Eye (tissue), 1 donor: ENCODE measurements around the gene PFKFB2.
"Not testable (repeated sequence)": the region's sequence is repeated elsewhere in the genome, so short reads cannot be mapped to it uniquely, and the experiment has no call there.

Experiments
- DNase-seq: peaks from one replicate; pipeline ENCODE4 v3.0.0-alpha.2; 2015

PFKFB2 gene

DNA sequence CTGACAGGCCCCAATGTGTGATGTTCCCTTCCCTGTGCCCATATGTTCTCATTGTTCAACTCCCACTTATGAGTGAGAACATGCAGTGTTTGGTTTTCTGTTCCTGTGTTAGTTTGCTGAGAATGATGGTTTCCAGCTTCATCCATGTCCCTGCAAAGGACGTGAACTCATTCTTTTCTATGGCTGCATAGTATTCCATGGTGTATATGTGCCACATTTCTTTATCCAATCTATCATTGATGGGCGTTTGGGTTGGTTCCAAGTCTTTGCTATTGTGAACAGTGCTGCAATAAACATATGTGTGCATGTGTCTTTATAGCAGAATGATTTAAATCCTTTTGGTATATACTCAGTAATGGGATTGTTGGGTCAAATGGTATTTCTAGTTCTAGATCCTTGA, 11.7 kb upstream of the PFKFB2 start:
- DNase-seq = not testable (repeated sequence)

GRCh38 chr1:207045453-207045852, 7.6 kb upstream of the PFKFB2 start:
- DNase-seq = no peak

GRCh38 chr1:207047505-207047904, 5.6 kb upstream of the PFKFB2 start:
- no peak for DNase-seq

DNA sequence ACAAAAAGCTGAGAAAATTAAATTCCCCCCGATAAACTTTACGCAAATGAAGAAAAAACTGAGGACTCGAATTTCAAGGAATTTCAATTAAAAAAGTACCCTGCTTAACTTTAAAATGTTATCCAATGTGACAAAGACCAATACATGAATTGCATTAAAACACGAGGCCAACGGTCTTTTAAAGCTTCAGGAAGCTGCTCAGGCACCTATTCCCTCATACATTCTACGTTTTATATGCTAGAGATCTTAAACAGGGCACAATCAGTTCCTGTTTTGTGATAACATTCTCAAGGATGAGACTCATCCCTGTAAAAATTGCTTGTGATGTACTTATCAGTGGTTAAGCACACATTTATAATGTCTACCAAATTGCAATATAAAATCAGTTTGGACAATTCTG, 5.0 kb upstream of the PFKFB2 start:
- DNase-seq = no peak

GRCh38 chr1:207049054-207049453, 4.0 kb upstream of the PFKFB2 start:
- DNase-seq = no peak

DNA sequence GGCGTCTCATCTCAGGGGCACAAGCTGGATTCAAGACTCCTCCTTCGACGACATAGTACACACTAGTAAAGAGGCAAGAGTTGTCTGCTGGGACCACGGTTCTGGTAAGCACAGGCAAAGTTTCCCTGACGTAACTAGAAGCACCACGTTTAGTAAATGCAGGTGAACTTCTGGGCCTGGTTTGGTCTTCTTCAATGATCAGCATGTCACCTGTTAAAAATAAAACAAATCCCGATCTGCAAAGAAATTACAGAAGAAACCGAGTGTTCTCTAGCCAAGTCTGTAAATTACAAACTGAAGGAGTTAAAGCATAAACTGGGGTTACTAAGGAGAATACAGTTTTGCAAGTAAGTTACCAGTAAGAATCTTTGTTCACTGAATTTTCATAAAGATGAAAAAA, 3.6 kb upstream of the PFKFB2 start:
- no peak for DNase-seq

GRCh38 chr1:207049974-207050391, 3.1 kb upstream of the PFKFB2 start:
- DNase-seq = peak; percentile 75

GRCh38 chr1:207050480-207051190, 2.4 kb upstream of the PFKFB2 start:
- peak; percentile 98 for DNase-seq

DNA sequence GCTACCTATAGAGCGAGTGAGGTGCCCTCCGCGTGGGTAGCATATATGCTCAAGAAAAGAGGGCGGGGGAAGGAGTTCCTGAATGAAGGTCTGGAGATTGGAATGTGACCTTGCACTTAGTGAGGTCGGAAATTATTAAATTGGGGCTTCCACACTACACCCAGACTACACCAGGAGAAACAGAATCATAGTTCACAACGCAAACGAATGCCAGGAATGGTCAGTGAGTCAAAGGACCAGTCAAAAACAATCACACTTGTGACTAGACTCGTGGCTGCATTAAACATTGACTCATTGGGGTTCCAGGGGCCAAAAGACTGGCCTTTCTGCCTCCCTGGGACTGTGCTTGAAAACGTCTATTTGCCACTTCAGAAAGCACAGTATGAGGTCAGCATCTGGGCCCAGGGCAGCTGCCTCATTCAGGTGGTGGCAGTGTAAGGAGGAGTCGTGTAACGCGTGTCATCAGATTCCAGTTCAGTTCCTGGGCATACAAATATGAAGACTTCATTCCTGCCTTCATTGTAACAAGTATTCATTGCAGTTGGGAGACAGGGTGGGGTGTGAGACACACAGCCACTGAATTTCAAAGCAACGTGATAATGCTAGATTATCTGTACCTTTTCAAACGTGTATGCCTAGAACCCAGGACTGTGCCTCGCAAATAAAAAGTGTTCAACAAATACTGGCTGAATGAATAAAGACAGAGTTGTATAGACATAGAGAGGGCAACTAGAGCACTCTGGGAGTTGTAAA, 1.7 kb upstream of the PFKFB2 start, which contains the start of gene YOD1:
Gene YOD1, minus strand, starts transcription at position 18 of the 753 bp plus-strand sequence. CDS start 178 bp downstream, outside the sequence.
- no peak for DNase-seq

GRCh38 chr1:207054491-207054890, 1.4 kb downstream of the PFKFB2 start:
- no peak for DNase-seq

- DNase-seq = no peak
These were observed 2.4 kb downstream of the PFKFB2 start for GRCh38 chr1:207055386-207056001.

- DNase-seq = no peak
These were observed 3.6 kb downstream of the PFKFB2 start for GRCh38 chr1:207056673-207057072.

GRCh38 chr1:207058252-207058651, 5.2 kb downstream of the PFKFB2 start:
- no peak for DNase-seq

DNA sequence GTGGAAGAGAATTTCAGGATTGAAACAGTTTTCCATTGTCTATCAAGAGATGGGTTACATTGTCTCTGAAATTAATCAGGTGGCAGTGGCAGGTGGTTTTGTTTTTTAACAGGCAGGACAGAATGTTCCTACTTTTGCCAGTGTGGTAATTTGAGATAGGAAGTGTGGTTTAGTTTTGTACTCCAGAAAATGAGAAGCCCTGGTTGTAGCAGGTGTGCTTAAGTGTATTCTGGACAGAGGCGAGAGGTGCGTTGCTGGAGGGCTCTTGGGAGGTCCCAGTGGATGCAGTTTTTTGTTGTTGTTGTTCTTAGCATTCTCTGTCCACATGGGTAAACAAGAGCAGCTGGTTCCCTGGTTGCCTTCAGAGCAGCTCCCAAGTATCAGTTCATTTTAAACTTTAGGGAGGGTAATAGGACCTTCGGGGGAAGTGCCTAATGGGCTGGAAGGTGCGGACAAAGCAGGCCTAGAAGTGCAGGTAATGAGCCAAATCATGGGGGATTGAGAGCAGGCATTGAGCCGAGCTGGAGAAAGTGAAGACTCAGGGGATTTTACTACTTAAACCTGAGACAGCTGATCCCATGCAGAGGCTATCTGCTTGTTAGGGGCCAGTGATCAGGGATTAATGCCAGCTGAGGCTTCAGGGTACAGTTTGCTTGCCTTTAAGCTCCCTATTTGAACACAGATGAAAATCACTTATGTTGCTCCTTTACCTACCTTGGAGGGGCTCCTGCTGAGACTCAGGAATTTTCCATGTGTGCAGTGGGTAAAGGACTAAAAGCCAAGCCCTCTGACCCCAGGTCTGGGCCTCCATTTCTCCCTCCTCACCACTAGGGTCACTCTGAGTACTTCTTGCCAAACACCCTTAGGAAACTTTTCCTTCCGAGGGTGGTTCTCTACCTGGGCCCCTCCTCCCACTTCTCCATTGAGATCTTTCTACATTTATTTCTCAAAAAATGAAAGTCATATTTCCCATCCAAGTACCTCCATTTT, 6.1 kb downstream of the PFKFB2 start:
- peak; percentile 43 for DNase-seq

- no peak for DNase-seq
These were observed 6.8 kb downstream of the PFKFB2 start for GRCh38 chr1:207059881-207060280.

DNA sequence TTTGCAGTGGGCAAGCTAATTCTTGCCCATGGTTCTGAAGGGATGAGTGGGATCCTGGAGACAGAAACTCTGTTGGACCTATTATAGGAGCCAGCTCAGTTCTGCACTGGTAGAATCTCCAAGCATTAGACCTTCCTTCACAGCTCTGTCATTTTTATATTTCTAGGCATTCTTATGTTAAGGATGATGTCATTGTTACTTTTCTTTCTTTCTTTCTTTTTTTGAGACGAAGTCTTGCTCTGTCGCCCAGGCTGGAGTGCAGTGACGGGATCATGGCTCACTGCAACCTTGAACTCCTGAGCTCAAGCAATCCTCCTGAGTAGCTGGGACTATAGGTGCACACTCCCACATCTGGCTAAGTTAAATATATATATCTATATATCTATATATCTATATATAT, 7.5 kb downstream of the PFKFB2 start:
- no peak for DNase-seq

DNA sequence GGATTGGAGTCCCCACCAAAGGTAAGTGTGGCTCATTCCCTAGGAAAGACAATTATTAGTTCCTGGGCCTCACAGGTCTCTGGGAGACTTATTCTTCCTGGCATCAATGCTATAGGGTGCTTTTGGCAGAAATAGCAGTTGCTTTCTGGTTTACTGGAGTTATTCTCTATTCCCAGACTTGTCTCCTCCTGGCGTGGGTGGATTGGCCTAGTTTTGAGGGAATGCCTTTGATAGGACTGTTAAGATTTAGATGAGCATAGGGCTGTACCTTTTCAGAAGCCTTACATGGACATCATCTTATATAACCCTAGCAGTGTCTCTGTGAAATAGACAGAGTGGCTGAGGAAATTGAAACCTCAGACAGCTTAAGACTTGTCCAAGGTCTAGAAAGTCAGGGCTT, 9.0 kb downstream of the PFKFB2 start:
- no peak for DNase-seq

GRCh38 chr1:207063014-207063413, 9.9 kb downstream of the PFKFB2 start:
- DNase-seq = no peak

DNA sequence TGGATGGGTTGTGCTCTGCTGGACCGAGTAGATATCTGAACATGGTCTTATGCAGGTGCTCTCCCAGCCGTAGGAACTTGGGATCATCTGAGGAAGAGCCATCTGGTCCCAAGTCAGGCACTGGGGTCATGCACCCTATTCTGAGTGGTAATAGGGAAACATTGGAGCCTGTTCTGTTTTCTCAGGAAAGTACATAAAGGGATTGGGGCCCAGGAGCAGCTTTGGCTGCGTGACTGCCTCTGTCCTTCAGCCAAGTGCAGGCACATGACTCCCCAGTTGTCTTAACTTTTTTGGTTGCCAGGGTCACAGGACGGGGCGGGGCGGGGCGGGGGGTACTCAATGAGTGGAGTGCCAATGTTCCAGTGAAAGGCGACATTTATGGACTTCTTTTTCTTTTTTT, 11.5 kb downstream of the PFKFB2 start:
- DNase-seq = no peak

DNA sequence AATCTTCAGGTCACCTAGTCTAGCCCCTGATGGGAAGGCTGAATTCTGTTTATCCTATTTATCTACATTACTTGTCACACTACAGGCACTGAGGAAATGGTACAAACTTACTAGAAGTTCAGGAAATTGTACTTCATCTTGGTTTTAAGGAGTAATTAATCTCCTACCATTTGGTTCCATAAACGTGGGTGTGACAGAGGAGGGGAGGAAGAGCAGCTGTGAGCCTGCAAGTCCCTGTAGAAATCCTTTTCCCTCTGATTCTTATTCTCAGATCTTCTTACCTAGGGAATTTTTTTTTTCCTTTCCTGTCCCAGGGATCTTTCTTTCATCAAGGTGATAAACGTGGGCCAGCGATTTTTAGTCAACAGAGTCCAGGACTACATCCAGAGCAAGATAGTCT, 14.1 kb downstream of the PFKFB2 start:
- DNase-seq = no peak

DNA sequence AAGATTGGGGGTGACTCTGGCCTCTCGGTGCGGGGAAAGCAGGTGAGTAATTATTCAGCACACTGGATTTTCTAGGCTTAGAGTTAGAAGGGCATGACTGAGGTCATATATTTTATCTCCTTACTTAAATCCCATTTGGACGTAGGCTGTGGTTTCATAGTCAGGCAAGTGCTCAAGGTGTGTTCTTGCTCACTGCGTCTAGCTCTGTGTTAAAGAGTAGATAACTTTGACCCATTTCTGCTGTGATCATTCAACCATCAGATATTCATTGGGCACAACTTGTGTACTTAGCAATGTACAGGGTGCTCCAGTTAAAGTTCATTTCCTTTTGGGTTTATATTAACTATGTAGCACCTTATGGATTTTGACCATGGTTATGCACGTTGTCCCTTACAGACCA, 14.6 kb downstream of the PFKFB2 start:
- no peak for DNase-seq

DNA sequence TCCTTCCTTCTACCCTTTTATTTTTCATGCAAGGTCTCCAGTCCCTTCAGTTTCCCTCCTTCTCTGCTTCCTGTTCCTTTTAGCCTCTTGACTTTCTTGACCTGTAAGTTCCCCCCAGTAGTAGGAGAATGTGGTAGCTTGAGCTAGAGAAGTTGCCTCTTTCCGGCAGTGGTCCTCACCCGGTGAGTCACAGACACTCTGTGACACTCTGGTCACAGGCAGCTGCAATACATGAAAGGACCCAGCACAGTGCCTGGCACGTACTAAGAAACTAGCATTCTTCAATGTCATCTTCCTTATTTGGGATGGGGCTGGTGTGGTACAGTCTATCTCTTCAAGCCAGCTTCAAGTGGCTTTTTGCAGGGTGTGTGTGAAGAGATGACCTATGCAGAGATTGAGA, 16.0 kb downstream of the PFKFB2 start:
- no peak for DNase-seq
